Measurements from ENCODE around the gene CD163. TPM values are rescaled to one million over a fixed set of nuclear protein-coding genes. Genes with fewer than 3 reads are reported as not detected.

Gene CD163
- total RNA-seq, 1 donor from 2014 or later, result not detected

GRCh38 chr12:7448099-7448498 lies 55.5 kb downstream of the CD163 start:
- Histone ChIP-seq H2AFZ (replicated peaks) (no peak overlapping the region), H3K27me3 (no peaks in the 10 kb centered on the region), H3K36me3 (no peaks in the 10 kb centered on the region), H3K4me1 (no peaks in the 10 kb centered on the region), H3K27ac (no peak overlapping the region), H3K9ac (no peak overlapping the region), H3K4me2 (no peak overlapping the region), H4K20me1 (ENCODE audit: low read depth) (no peaks in the 10 kb centered on the region), H3K79me2 (ENCODE audit: low read depth) (no peaks in the 10 kb centered on the region), H3K4me3 (no peak overlapping the region), H3F3A (ENCODE audit: low read depth) (no peaks in the 10 kb centered on the region), H3K9me3 (ENCODE audit: low read depth) (no peaks in the 10 kb centered on the region)
- Mint-ChIP-seq H3K27ac (no peak overlapping the region), H3K27me3 (ENCODE audit: insufficient read depth, low read depth) (no peaks in the 10 kb centered on the region), H3K4me3 (no peak overlapping the region), H3K4me1 (no peaks in the 10 kb centered on the region), H3K36me3 (no peaks in the 10 kb centered on the region), H3K9me3 (no peaks in the 10 kb centered on the region)
- no peak for DNase-seq (ENCODE audit: low spot score)
- no peak for TF ChIP-seq CTCF (IDR thresholded peaks at IDR 0.05)
- no peak for TF ChIP-seq EZH2 (IDR thresholded peaks at IDR 0.05)
- TF ChIP-seq EZH2phosphoT487 (IDR thresholded peaks at IDR 0.05), result no peak

GRCh38 chr12:7444537-7444936 lies 59.0 kb downstream of the CD163 start:
- TF ChIP-seq EZH2phosphoT487 (IDR thresholded peaks at IDR 0.05) (no peak), EZH2 (IDR thresholded peaks at IDR 0.05) (no peak), CTCF (IDR thresholded peaks at IDR 0.05) (no peak)
- Histone ChIP-seq H3K27me3 (peaks cover 4% of the 10 kb centered on the region), H3K9ac (no peak overlapping the region), H4K20me1 (ENCODE audit: low read depth) (no peaks in the 10 kb centered on the region), H3K4me3 (no peak overlapping the region), H3K4me2 (no peak overlapping the region), H3K4me1 (no peaks in the 10 kb centered on the region), H3K79me2 (ENCODE audit: low read depth) (no peaks in the 10 kb centered on the region), H3K9me3 (ENCODE audit: low read depth) (no peaks in the 10 kb centered on the region), H3K27ac (no peak overlapping the region), H2AFZ (replicated peaks) (no peak overlapping the region), H3K36me3 (no peaks in the 10 kb centered on the region), H3F3A (ENCODE audit: low read depth) (peaks cover 5% of the 10 kb centered on the region)
- Mint-ChIP-seq H3K36me3 (no peaks in the 10 kb centered on the region), H3K9me3 (peaks cover 3% of the 10 kb centered on the region), H3K27ac (no peak overlapping the region), H3K4me1 (no peaks in the 10 kb centered on the region), H3K4me3 (no peak overlapping the region), H3K27me3 (ENCODE audit: insufficient read depth, low read depth) (peaks cover 2% of the 10 kb centered on the region)
- no peak for DNase-seq (ENCODE audit: low spot score)

GRCh38 chr12:7444076-7444475 lies 59.5 kb downstream of the CD163 start, which contains the start of gene CD163L1:
Gene CD163L1, minus strand, starts transcription at chr12:7444153. Its CDS starts 26 bp downstream, at chr12:7444127.
- H3K36me3 Mint-ChIP-seq, result no peaks in the 10 kb centered on the region
- no peaks in the 10 kb centered on the region for H3K4me1 ChIP-seq
- no peaks in the 10 kb centered on the region for H3K79me2 ChIP-seq (ENCODE audit: low read depth)
- H3K27ac Mint-ChIP-seq, result no peak within 1 kb of the TSS
- no peak within 1 kb of the TSS for H3K9ac ChIP-seq
- H3K36me3 ChIP-seq, result no peaks in the 10 kb centered on the region
- DNase-seq (ENCODE audit: low spot score), result no peak
- no peaks in the 10 kb centered on the region for H3K4me1 Mint-ChIP-seq
- H3K9me3 ChIP-seq (ENCODE audit: low read depth), result no peaks in the 10 kb centered on the region
- no peak within 1 kb of the TSS for H3K4me2 ChIP-seq
- H2AFZ ChIP-seq (replicated peaks), result no peak within 1 kb of the TSS
- no peak within 1 kb of the TSS for H3K4me3 Mint-ChIP-seq
- TF ChIP-seq EZH2phosphoT487 (IDR thresholded peaks at IDR 0.05) (no peak), CTCF (IDR thresholded peaks at IDR 0.05) (no peak), EZH2 (IDR thresholded peaks at IDR 0.05) (no peak)
- H3K9me3 Mint-ChIP-seq, result peaks cover 5% of the 10 kb centered on the region
- H3K27me3 Mint-ChIP-seq (ENCODE audit: insufficient read depth, low read depth), result peaks cover 3% of the 10 kb centered on the region
- no peak within 1 kb of the TSS for H3K4me3 ChIP-seq
- H3K27ac ChIP-seq, result no peak within 1 kb of the TSS
- H3K27me3 ChIP-seq, result peaks cover 4% of the 10 kb centered on the region
- H4K20me1 ChIP-seq (ENCODE audit: low read depth), result no peaks in the 10 kb centered on the region
- peaks cover 8% of the 10 kb centered on the region for H3F3A ChIP-seq (ENCODE audit: low read depth)
